Stimulated activated CD8-positive, alpha-beta memory T cell treated with anti-CD3 and anti-CD28 coated beads, Interleukin-12 subunit alpha, Interleukin-12 subunit beta, amount 100 ng/mL, for 24 hours (primary cell): Measurements from ENCODE around the gene CYGB.
"Not testable (repeated sequence)": the region's sequence is repeated elsewhere in the genome, so short reads cannot be mapped to it uniquely, and the experiment has no call there.

ENCODE experiments used
- DNase-seq: peaks from one replicate; pipeline ENCODE4 v3.0.0-alpha.2; 2020; ENCODE audit errors: extremely low read depth

Gene CYGB

DNA sequence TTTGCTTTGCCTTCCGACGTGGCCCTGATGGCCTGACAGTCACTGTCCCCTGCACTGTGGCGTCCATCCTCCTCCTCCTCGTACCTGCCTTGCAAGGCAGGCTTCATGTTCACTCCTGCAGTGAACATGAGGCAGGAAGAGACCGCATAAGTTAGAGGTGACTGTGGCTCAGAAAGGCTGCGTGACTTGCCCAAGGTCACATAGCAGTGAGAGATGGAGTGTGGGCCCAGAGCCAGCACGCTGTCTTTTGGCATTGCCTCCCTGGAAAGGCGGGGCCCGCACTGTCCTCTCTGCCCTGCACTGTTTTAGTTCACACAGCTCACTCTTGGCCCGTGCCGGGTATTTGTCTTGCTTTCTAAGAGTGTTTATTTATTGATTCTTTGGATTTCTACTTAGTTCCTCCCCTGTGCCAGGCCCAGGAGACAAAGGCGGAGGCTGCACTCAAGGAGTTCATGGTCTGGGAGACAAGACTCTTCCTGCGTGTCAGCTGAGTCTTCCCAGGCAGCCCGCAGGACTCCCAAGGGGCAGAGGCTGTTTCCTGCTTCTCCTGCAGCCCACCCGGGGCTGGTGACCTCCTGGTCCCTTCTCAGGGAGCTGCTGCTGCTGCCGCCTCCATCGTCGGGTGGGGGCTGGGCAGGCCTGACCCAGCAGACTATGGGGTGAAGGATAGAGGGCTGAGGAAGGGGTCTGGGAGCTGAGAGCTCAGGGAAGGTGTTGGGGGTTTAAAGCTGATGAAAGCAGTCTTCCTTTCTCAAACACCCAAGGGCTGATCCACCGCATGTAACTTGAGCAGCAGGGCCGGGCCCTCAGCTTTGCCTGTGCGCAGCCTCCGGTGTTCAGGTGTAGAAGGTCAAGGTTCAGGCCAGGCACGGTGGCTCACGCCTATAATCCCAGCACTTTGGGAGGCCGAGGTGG lies 12.7 kb downstream of the CYGB start:
- DNase-seq: no peak

DNA sequence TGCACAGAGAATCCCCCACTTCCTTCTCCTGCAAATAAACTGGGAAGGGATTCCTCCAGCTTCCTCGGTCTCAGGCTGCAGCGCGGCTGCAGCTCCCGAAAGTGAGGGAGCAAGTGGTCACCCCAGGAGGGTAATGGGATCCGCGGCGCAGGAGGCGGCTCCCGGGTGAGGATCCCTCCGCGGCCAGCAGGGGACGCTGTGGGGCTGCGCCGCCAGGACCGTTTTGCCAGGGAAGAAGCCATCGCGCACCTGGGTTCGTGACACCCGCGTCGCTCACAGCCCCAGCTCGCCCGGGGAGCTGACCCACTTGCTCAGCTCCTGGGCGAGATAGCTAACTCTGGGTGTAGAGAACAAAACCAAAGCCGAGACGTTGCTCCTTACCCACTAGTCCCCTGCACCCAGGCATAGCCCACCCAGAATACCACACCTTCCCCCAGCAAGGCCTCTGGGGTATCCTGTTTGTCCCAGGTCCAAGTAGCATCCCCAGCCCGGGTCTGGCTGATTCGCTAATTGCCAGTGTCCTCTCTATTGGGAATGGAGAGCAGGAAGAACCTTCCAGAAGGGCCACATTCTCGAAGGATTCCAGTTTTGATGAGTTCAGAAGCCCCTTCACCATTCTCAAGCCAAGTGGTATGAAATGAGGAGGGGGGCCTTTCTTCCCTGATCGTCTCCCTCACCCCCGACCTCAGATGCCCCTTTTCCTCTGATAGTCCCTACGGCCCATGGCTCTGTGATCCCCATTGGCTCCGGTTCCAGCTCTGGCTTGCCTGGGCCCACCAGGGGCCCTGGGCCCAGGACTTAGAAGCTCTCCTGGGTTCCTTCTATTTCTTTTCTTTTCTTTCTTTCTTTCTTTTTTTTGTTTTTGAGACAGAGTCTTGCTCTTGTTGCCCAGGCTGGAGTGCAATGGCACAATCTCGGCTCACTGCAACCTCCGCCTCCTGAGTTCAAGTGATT lies 14.1 kb downstream of the CYGB start:
- peak; percentile 48 for DNase-seq

DNA sequence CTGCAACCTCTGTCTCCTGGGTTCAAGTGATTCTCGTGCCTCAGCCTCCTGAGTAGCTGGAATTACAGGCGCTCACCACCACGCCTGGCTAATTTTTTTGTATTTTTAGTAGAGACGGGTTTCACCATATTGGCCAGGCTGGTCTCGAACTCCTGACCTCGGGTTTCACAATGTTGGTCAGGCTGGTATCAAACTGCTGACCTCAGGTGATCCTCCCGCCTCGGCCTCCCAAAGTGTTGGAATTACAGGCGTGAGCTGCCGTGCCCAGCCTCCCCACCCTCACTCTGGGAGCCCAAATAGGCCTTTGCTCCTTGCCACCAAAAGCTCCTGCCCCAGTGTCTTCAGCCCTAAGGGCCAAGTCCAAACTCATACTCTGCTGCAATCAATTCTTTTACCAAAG lies 15.8 kb downstream of the CYGB start:
- DNase-seq: not testable (repeated sequence)

DNA sequence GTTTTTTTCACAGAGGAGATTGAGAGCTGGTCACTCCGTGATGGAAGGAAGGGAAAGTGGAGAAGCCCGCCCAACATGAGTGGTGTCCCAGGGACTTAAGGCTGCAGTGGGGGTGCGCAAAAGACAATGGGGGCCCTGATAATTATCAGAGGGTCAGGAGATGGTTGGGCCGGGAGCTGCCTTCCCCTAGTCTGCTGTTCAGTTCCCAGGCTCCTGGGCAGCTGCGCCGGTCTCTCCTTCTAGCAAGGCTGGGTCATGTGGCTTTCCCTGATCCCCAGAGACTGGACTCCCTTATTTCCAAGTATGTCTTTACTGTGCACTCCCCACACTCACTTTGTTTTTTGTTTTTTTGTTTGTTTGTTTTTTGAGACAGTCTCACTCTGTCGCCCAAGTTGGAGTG lies 16.2 kb downstream of the CYGB start:
- no peak for DNase-seq

- DNase-seq: no peak
Observed at GRCh38 chr17:76519048-76519966, 18.2 kb downstream of the CYGB start.

DNA sequence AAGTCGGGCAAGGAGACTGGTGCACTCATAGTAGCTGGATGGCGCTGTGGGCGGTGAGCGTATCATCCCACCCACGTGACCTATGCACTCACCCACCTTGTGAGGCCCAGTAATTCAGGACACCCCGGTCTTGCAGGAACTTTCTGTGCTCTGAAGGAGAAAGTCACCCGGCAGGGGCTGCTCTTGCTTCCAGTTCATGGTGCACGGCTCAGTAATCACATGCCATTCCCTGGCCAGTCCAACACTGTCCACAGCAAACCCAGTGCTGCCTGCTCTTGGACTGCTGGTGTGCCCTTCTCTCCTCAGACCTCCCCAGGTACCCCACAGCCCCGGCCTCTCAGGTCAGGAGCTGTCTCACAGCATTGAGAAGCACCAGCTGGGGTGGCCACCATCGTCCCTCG lies 19.9 kb downstream of the CYGB start:
- no peak for DNase-seq

GRCh38 chr17:76515274-76515949 lies 22.1 kb downstream of the CYGB start:
- DNase-seq: peak; percentile 58

DNA sequence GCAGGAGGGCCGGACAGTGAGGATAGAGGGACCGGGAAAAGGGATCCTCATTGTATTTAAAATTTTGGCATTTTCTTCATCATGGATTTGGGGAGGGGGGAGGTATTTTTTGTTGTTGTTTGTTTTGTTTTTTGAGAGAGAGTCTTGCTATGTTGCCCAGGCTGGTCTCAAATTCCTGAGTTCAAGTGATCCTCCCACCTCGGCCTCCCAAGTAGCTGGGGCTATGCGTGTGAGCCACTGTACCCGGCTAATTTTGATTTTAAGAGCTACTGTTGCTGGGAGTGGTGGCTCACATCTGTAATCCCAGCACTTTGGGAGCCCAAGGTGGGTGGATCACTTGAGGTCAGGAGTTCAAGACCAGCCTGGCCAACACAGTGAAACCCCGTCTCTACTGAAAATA lies 23.2 kb downstream of the CYGB start:
- DNase-seq: not testable (repeated sequence)

GRCh38 chr17:76513306-76513692 lies 24.2 kb downstream of the CYGB start:
- no peak for DNase-seq

DNA sequence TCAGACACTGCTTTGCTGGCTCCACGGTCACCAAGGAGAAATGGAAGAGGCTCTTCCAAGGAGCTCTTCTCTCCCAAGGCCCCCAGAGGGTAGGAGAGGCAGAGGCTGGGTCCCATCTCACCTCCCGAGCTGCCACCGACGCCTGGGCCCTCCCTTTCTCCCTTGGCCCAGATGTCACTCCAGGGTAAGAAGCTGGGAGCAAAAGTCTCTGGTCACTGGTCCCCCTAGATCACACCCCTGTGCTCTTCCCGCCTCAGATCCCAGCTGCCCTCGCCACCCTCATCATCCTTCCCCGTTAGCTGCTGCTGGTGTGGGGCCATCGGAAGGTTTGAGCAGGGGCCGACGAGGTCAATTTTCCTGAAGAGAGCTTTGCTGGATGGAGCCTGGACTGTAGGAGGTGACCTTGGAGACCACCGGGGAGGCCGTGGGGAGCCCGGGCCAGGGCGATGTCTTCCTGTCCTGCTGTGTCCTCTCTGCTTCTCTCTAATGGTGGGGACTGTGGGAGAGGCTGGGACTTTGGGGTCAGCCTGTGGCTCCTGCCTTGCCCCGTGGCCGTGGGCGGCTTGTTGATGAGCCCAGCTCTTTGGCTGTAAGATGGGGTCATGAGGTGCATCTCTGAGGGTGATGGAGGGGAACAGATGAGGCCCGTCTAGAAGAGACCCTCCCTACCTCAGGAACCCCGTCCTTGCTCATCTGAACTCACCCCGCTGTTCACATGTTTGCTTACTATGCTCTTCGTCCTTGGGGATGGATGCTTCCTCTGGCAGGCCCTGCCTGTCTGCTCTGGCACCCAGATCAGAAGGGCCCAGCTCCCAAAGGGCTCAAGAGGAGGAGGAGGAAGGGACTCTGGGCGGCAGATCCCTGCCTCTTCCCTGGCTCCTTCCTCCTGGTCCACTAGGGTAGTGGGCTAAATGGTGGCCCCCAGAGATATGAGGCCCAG lies 24.9 kb downstream of the CYGB start:
- no peak for DNase-seq

GRCh38 chr17:76511668-76512365 lies 25.7 kb downstream of the CYGB start:
- no peak for DNase-seq

DNA sequence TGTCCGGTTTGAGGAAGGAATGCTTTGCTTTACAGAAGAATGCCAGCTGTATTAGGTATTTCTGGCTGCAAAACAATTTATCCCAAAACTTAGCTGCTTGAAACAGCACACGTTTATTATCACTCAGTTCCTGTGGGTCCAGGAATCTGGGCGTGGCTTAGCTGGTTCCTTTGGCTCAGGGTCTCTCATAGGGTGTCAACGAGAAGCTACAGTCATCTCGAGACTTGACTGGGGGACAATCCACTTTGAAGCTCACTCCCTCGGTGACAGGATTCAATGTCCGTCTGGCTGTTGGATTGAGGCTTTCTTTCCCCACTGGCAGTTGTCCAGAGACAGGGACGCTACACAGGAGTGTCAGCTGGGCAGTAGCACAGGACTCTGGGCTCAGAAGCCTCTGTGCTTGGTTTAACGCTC lies 26.7 kb downstream of the CYGB start:
- no peak for DNase-seq

GRCh38 chr17:76508472-76509063 lies 28.9 kb downstream of the CYGB start:
- DNase-seq: not testable (repeated sequence)

DNA sequence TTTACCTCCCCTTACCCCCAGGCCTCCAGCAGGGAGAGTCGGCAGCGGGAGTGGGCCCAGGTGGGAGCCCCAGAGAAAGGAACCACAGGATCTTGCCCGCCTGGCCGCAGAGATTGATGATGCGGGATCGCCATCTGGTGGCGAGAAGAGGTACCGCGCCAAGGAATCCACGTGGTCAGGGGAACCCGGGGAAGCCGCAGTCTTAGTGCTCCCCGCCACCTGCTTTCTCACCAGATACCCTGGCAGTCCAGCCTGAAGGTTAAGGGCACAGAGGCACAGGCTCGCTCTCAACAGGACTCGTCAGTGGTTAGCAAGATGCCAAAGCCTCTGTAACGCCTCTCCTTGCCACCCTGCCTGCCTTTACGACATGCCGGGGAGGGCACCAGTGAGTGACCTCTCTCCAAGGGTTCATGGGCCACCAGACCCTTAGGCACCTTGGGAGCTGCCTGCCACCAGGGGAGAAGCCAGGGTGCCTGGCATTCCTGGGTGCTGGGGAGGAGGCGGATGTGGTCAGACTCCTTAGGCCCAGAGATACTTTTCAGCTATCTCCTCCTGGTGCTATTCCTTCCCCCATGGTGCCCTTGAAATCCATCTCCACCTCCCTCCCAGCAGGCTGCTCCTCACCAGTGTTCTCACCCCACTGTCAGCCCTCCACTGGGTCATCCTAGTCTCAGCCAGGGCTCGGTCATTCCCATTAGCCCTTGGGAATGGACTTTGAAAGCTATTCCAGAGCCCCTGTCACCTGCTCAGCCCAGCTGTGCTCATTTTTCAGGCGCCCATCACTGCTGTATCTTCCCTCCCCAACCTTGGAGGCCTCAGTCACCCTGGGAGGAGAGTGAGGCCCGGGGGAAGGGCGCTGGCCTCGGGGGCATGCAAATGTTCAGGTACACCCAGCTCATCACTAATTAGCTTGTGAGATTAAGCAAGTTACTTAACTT lies 30.8 kb downstream of the CYGB start:
- peak; percentile 46 for DNase-seq

DNA sequence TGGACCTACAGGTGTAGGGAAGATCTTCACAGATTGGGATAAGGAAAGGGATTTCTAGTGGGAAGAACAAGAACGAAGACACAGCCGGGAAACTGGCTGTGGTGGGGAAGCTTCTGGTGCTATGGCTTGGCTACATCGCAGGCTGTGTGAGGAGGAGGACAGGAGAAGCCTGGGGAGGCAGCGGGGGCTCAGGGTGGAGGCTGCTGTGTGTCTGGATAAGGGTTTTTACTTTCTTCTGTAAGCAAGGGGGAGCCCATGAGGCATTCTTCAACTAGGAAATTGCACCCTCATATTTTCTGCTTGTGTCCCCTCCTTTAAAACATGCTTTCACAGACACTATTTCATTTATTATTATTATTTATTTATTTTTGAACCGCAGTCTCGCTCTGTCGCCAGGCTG lies 33.4 kb downstream of the CYGB start:
- no peak for DNase-seq

GRCh38 chr17:76502341-76503211 lies 34.9 kb downstream of the CYGB start:
- no peak for DNase-seq
